Stimulated activated CD4-positive, alpha-beta T cell treated with anti-CD3 and anti-CD28 coated beads, Interleukin-4, amount 100 ng/mL, for 1 hour (primary cell): ENCODE results near the gene HOXD10.

Experiments used
- DNase-seq: peaks from one replicate; pipeline ENCODE4 v3.0.0-alpha.2; 2020

The HOXD10 gene

GRCh38 chr2:176096243-176096985, 20.2 kb upstream of the HOXD10 start:
- DNase-seq, result no peak

GRCh38 chr2:176096986-176097819, 19.4 kb upstream of the HOXD10 start:
- DNase-seq, result peak; percentile 64

- DNase-seq, result no peak
Measured at GRCh38 chr2:176097820-176098365, 18.7 kb upstream of the HOXD10 start.

- no peak for DNase-seq
Measured at GRCh38 chr2:176098366-176099158, 18.0 kb upstream of the HOXD10 start.

- DNase-seq, result no peak
Measured at GRCh38 chr2:176099159-176099727, 17.3 kb upstream of the HOXD10 start.

GRCh38 chr2:176099728-176100546, 16.6 kb upstream of the HOXD10 start, which contains the start of gene HOXD12:
Gene HOXD12 (plus strand): TSS chr2:176099795. CDS start chr2:176099802, 7 bp downstream.
- DNase-seq, result no peak

- no peak for DNase-seq
Measured at GRCh38 chr2:176100547-176101140, 15.9 kb upstream of the HOXD10 start.

- no peak for DNase-seq
Measured at GRCh38 chr2:176101216-176101830, 15.3 kb upstream of the HOXD10 start.

GRCh38 chr2:176101842-176102241, 14.7 kb upstream of the HOXD10 start:
- DNase-seq, result no peak

GRCh38 chr2:176102309-176102866, 14.2 kb upstream of the HOXD10 start:
- DNase-seq, result no peak

GRCh38 chr2:176103194-176103593, 13.4 kb upstream of the HOXD10 start:
- DNase-seq, result no peak

- DNase-seq, result no peak
Measured at GRCh38 chr2:176103742-176104315, 12.7 kb upstream of the HOXD10 start.

- DNase-seq, result no peak
Measured at GRCh38 chr2:176104316-176105077, 12.1 kb upstream of the HOXD10 start.

GRCh38 chr2:176105078-176105729, 11.4 kb upstream of the HOXD10 start:
- DNase-seq, result no peak

GRCh38 chr2:176105730-176106580, 10.6 kb upstream of the HOXD10 start:
- no peak for DNase-seq

- no peak for DNase-seq
Measured at GRCh38 chr2:176106581-176107539, 9.7 kb upstream of the HOXD10 start, which contains the start of gene HOXD11. Gene HOXD11 (plus strand): TSS chr2:176107280. CDS start chr2:176107356, 76 bp downstream.
